ENCODE results near the gene GRIN3B. TPM values are rescaled to one million over a fixed set of nuclear protein-coding genes. Genes with fewer than 3 reads are reported as not detected.

GRIN3B gene
- total RNA-seq, 2 donors from 2014 or later, result 2.0 TPM

DNA sequence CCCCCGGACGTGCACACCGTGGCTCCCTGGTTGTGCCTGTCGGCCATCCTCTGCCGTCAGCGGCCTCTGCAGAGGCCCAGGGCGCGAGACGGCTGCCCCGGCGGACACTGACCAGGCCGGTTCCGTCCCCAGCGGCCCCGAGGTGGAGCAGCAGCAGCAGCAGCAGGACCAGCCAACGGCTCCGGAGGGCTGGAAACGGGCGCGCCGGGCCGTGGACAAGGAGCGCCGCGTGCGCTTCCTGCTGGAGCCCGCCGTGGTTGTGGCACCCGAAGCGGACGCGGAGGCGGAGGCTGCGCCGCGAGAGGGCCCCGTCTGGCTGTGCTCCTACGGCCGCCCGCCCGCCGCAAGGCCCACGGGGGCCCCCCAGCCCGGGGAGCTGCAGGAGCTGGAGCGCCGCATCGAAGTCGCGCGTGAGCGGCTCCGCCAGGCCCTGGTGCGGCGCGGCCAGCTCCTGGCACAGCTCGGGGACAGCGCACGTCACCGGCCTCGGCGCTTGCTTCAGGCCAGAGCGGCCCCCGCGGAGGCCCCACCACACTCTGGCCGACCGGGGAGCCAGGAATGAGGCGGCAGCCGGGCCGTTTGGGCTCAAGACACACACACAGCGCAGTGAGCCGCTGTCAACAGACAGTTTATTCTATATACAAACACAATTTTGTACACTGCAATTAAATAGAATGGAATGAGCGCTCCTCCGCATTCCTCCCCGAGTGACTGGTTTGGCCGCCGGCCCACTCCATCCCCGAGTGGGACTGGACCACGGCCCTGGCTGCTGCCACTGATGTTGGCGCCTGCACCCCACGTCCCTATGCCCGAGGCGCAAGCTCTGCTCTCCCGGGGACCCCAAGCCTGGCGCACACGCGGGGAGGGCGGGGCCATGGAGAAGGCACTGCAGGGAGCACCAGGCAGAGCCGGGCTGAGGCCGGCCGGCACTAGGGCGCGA, 9.1 kb downstream of the GRIN3B start:
- H3K9me3 ChIP-seq (ENCODE audit: control insufficient read depth, low read length), result no peaks in the 10 kb centered on the region
- H3K4me1 Mint-ChIP-seq, result no peaks in the 10 kb centered on the region
- peaks cover 13% of the 10 kb centered on the region for H3K36me3 Mint-ChIP-seq (ENCODE audit: low read depth)
- no peak for DNase-seq
- no peaks in the 10 kb centered on the region for H3K4me1 ChIP-seq (ENCODE audit: control insufficient read depth, insufficient read depth, low read length)
- H3K9ac ChIP-seq (ENCODE audit: extremely low read depth, low read length, poor library complexity, severe bottlenecking), result no peak overlapping the region
- peaks cover 9% of the 10 kb centered on the region for H3K36me3 ChIP-seq (ENCODE audit: control insufficient read depth, insufficient read depth, low read length)
- H3K27me3 Mint-ChIP-seq (ENCODE audit: insufficient read depth), result no peaks in the 10 kb centered on the region
- no peaks in the 10 kb centered on the region for H3K27me3 ChIP-seq (ENCODE audit: control insufficient read depth, insufficient read depth, low read length, poor library complexity, severe bottlenecking)
- no peak overlapping the region for H3K27ac ChIP-seq (ENCODE audit: low read depth, low read length)
- H3K4me3 Mint-ChIP-seq, result no peak overlapping the region
- H3K9me3 Mint-ChIP-seq, result peaks cover 8% of the 10 kb centered on the region
- TF ChIP-seq, protein P1, sequence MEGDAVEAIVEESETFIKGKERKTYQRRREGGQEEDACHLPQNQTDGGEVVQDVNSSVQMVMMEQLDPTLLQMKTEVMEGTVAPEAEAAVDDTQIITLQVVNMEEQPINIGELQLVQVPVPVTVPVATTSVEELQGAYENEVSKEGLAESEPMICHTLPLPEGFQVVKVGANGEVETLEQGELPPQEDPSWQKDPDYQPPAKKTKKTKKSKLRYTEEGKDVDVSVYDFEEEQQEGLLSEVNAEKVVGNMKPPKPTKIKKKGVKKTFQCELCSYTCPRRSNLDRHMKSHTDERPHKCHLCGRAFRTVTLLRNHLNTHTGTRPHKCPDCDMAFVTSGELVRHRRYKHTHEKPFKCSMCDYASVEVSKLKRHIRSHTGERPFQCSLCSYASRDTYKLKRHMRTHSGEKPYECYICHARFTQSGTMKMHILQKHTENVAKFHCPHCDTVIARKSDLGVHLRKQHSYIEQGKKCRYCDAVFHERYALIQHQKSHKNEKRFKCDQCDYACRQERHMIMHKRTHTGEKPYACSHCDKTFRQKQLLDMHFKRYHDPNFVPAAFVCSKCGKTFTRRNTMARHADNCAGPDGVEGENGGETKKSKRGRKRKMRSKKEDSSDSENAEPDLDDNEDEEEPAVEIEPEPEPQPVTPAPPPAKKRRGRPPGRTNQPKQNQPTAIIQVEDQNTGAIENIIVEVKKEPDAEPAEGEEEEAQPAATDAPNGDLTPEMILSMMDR (conservative IDR thresholded peaks at IDR 0.05), result no peak
- no peak overlapping the region for H3K4me3 ChIP-seq (ENCODE audit: low read length)
- H3K27ac Mint-ChIP-seq, result no peak overlapping the region
- 94 to 95% methylated on average over 61 to 92 of the region's 92 CpGs for WGBS, 2 experiments (ENCODE audit: insufficient coverage in 1 of 2, insufficient read length in 1 of 2)

DNA sequence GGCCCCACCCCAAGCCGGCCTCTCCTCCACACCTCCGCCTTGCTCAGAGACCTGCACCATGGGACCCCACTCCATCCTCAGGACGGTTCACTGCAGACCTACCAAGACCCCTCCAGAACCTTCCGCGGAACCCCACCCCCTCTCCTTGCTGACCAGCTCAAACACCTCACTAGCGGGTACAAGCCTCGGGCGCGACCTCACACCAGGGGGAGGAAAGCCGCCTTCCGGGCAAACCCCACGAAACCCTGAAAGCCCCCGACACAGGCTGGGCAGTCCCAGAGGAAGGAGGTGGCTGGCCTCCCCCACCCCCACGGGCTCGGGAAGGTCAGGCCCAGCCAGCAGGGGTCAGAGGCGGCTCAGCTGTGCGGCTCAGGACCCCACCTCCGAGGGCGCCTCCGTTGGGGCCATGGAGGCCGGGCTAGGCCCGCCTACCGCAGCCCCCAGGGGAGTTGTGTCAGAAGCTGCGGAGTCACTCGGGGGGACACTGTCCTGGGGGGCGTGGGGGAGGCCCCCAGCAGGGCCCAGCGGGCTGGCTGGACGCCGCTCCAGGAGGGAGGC, 9.8 kb downstream of the GRIN3B start:
- 89 to 94% methylated on average over 18 to 29 of the region's 29 CpGs for WGBS, 2 experiments (ENCODE audit: insufficient coverage in 1 of 2, insufficient read length in 1 of 2)
- Histone ChIP-seq H3K4me1 (ENCODE audit: control insufficient read depth, insufficient read depth, low read length) (no peaks in the 10 kb centered on the region), H3K4me3 (ENCODE audit: low read length) (no peak overlapping the region), H3K9me3 (ENCODE audit: control insufficient read depth, low read length) (no peaks in the 10 kb centered on the region), H3K27ac (ENCODE audit: low read depth, low read length) (no peak overlapping the region), H3K27me3 (ENCODE audit: control insufficient read depth, insufficient read depth, low read length, poor library complexity, severe bottlenecking) (no peaks in the 10 kb centered on the region), H3K9ac (ENCODE audit: extremely low read depth, low read length, poor library complexity, severe bottlenecking) (no peak overlapping the region), H3K36me3 (ENCODE audit: control insufficient read depth, insufficient read depth, low read length) (peaks cover 9% of the 10 kb centered on the region)
- H3K4me1 Mint-ChIP-seq, result no peaks in the 10 kb centered on the region
- H3K9me3 Mint-ChIP-seq, result peaks cover 8% of the 10 kb centered on the region
- no peak overlapping the region for H3K4me3 Mint-ChIP-seq
- H3K27me3 Mint-ChIP-seq (ENCODE audit: insufficient read depth), result no peaks in the 10 kb centered on the region
- H3K27ac Mint-ChIP-seq, result no peak overlapping the region
- TF ChIP-seq, protein P1 (conservative IDR thresholded peaks at IDR 0.05), result no peak
- no peak for DNase-seq
- peaks cover 13% of the 10 kb centered on the region for H3K36me3 Mint-ChIP-seq (ENCODE audit: low read depth)

DNA sequence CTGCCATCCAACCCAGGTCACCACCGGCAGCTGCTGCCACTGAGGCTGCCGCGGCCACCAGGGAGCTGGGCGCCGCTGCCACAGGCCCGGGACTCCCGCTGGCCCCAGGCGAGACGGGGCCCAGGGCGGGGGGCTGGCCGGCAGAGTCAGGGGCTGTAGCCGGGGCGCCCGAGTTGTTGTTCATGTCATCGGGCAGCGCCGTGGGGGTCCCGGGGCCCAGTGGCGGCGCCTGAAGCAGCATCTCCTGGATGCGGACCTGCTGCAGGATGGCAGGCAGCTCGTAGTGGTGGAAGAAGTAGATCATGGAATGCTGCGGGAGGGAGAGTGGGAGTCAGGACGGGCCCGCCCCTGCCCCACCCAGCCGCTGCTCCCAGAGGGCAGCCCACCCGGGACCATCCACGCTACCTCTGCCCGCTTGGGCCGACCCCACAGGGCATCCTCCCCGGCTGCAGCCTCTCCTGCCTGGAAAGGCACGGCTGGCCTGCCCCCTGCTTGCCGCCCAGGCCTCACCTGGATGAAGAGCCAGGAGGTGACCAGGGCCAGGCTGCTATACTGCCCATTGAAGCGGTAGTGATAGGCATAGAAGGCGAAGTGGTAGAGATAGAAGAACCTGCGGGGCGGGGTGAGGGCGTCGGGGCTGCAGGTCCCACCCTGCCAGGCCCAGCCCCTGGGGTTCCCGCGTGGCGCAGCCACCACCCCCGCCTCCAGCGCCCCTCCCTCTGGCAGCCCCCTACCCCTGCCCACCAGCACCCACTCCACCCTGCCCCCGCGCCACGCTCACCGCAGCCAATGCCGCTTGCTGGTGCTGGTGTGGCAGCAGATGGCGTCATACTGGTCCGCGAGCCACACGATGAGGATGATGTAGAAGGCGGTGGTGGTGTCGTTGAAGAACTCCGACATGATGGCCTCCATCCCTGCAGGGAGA, 10.6 kb downstream of the GRIN3B start:
- H3K4me1 ChIP-seq (ENCODE audit: control insufficient read depth, insufficient read depth, low read length), result no peaks in the 10 kb centered on the region
- WGBS, 2 experiments (ENCODE audit: insufficient coverage in 1 of 2, insufficient read length in 1 of 2), result 93 to 96% methylated on average over 26 to 55 of the region's 56 CpGs

More for the DNA sequence above, 10.6 kb downstream of the GRIN3B start:
- Mint-ChIP-seq H3K4me3 (no peak overlapping the region), H3K9me3 (peaks cover 8% of the 10 kb centered on the region), H3K36me3 (ENCODE audit: low read depth) (peaks cover 13% of the 10 kb centered on the region), H3K27me3 (ENCODE audit: insufficient read depth) (no peaks in the 10 kb centered on the region), H3K4me1 (no peaks in the 10 kb centered on the region), H3K27ac (no peak overlapping the region)
- Histone ChIP-seq H3K27ac (ENCODE audit: low read depth, low read length) (no peak overlapping the region), H3K9ac (ENCODE audit: extremely low read depth, low read length, poor library complexity, severe bottlenecking) (no peak overlapping the region), H3K27me3 (ENCODE audit: control insufficient read depth, insufficient read depth, low read length, poor library complexity, severe bottlenecking) (no peaks in the 10 kb centered on the region), H3K9me3 (ENCODE audit: control insufficient read depth, low read length) (no peaks in the 10 kb centered on the region), H3K4me3 (ENCODE audit: low read length) (no peak overlapping the region), H3K36me3 (ENCODE audit: control insufficient read depth, insufficient read depth, low read length) (peaks cover 9% of the 10 kb centered on the region)
- TF ChIP-seq, protein P1 (conservative IDR thresholded peaks at IDR 0.05), result no peak
- DNase-seq, result no peak

Data from endodermal cell (in vitro differentiated cells).